ENCODE data around the gene TMEM212. TPM values are rescaled to one million over a fixed set of nuclear protein-coding genes. Genes with fewer than 3 reads are reported as not detected.
A peak's percentile ranks its signal among the peaks of the same experiment; 100 is the strongest.

Gene TMEM212
- total and polyA plus RNA-seq, 9 of the 15 experiments (the other 6 are each of a cell fraction or from before 2014, with no cell fraction given) = not detected

DNA sequence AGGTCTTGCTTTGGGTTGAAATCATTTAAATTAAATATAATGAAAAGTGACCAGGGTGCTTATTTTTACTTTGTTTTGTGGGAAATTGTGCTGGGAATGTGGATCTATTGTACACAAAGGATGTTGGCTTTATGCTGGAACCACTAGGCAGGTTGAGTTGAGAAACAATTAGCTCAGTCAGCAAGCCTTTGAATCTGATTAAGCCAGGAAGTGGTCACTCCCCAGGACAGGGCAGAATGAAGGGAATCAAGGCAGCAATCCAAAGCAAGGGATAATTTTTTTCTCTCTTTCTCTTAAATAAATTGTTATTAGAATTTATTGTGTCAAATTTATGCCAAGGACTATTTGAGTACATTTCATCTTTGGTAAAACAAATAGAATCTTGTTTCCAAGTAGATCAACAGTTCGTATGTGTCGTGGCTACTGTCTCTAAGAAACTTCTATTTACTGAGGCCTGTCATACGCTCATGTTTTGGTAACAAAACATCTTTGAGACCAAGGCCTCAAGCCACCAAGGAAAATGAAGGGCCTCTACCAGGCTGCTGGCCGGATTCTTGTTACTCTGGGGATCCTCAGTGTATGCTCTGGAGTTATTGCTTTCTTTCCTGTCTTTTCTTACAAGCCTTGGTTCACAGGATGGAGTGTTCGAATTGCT is at the start of gene TMEM212 (continued):
- TF ChIP-seq, protein P1, sequence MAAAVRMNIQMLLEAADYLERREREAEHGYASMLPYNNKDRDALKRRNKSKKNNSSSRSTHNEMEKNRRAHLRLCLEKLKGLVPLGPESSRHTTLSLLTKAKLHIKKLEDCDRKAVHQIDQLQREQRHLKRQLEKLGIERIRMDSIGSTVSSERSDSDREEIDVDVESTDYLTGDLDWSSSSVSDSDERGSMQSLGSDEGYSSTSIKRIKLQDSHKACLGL (CRISPR knock-in tag; IDR thresholded peaks at IDR 0.05; ENCODE audit: borderline replicate concordance, poor library complexity, severe bottlenecking) = no peak
- no peak for TF ChIP-seq ZNF280B (CRISPR knock-in tag; IDR thresholded peaks at IDR 0.05)
- TF ChIP-seq PHF20 (IDR thresholded peaks at IDR 0.05; ENCODE audit: partially characterized antibody) = no peak
- TF ChIP-seq THRAP3 (IDR thresholded peaks at IDR 0.05; ENCODE audit: borderline replicate concordance) = no peak
- no peak for TF ChIP-seq YBX1 (IDR thresholded peaks at IDR 0.05)
- TF ChIP-seq CAMTA2 (CRISPR knock-in tag; conservative IDR thresholded peaks at IDR 0.05) = no peak
- TF ChIP-seq POLR3G (IDR thresholded peaks at IDR 0.05; ENCODE audit: extremely low read depth, insufficient read length, insufficient replicate concordance) = no peak
- TF ChIP-seq FIP1L1 (IDR thresholded peaks at IDR 0.05; ENCODE audit: low read depth, low read length, poor library complexity, severe bottlenecking) = no peak
- no peak for TF ChIP-seq ZBTB17 (CRISPR knock-in tag; IDR thresholded peaks at IDR 0.05)
- TF ChIP-seq, protein P2, sequence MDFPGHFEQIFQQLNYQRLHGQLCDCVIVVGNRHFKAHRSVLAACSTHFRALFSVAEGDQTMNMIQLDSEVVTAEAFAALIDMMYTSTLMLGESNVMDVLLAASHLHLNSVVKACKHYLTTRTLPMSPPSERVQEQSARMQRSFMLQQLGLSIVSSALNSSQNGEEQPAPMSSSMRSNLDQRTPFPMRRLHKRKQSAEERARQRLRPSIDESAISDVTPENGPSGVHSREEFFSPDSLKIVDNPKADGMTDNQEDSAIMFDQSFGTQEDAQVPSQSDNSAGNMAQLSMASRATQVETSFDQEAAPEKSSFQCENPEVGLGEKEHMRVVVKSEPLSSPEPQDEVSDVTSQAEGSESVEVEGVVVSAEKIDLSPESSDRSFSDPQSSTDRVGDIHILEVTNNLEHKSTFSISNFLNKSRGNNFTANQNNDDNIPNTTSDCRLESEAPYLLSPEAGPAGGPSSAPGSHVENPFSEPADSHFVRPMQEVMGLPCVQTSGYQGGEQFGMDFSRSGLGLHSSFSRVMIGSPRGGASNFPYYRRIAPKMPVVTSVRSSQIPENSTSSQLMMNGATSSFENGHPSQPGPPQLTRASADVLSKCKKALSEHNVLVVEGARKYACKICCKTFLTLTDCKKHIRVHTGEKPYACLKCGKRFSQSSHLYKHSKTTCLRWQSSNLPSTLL (IDR thresholded peaks at IDR 0.05) = no peak
- TF ChIP-seq BMI1 (IDR thresholded peaks at IDR 0.05; ENCODE audit: low read length) = no peak
- TF ChIP-seq KLF10 (CRISPR knock-in tag; IDR thresholded peaks at IDR 0.05) = no peak
- TF ChIP-seq SMARCA4 (IDR thresholded peaks at IDR 0.05) = no peak
- TF ChIP-seq XRCC5 (IDR thresholded peaks at IDR 0.05; ENCODE audit: low read depth, low read length) = no peak
- no peak for TF ChIP-seq PRPF4 (IDR thresholded peaks at IDR 0.05; ENCODE audit: insufficient read depth, low read depth, low read length, poor library complexity, severe bottlenecking)
- peak; percentile 47; the same call in 1 of the 2 replicates for TF ChIP-seq ZNF316 (IDR thresholded peaks at IDR 0.05)
- no peak for TF ChIP-seq ELF4 (CRISPR knock-in tag; IDR thresholded peaks at IDR 0.05)
- no peak for TF ChIP-seq HMG20B (CRISPR knock-in tag; IDR thresholded peaks at IDR 0.05)
- TF ChIP-seq ZNF76 (CRISPR knock-in tag; IDR thresholded peaks at IDR 0.05; ENCODE audit: borderline replicate concordance) = no peak
- TF ChIP-seq RBM39 (optimal IDR thresholded peaks at IDR 0.05; ENCODE audit: low read depth, low read length) = no peak
- TF ChIP-seq MAX (CRISPR knock-in tag; IDR thresholded peaks at IDR 0.05) = no peak
- no peak for TF ChIP-seq STAT5B (CRISPR knock-in tag; IDR thresholded peaks at IDR 0.05)
- no peak for TF ChIP-seq ZNF3 (CRISPR knock-in tag; IDR thresholded peaks at IDR 0.05)
- TF ChIP-seq HDAC8 (tag; IDR thresholded peaks at IDR 0.05) = no peak
- no peak for TF ChIP-seq SAFB (IDR thresholded peaks at IDR 0.05; ENCODE audit: borderline replicate concordance, low read depth, low read length)
- TF ChIP-seq KLF1 (tag; IDR thresholded peaks at IDR 0.05) = no peak
- no peak for TF ChIP-seq KAT8 (IDR thresholded peaks at IDR 0.05; ENCODE audit: low read depth)
